ENCODE measurements around the gene SH2D1A. TPM values are rescaled to one million over a fixed set of nuclear protein-coding genes. Genes with fewer than 3 reads are reported as not detected.

SH2D1A gene
- total RNA-seq, 6 donors from 2014 or later, result 0.44 to 11.0 (median 1.5) TPM

DNA sequence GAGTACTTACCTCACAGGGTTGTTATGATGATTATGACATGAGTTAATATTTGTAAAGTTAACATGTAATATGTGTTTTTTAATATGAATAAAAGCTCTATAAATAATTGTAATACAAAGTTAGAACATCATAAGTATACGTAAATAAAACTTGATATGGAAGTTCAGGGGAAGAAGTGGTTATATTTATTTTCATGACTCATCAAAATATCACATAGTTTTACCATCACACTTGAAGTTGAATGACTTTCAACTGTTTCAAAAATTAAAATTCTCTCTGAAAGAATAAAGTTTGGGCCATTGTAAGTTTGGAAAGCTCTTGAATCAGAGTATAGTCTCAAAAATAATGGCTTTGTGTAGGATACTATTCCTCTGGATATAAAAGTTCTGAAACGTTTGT is 8.3 kb downstream of the SH2D1A start:
- Histone ChIP-seq H3K4me3 (no peak overlapping the region), H3K9me3 (no peaks in the 10 kb centered on the region), H3K36me3 (no peaks in the 10 kb centered on the region), H3K27me3 (no peaks in the 10 kb centered on the region), H3K27ac (no peak overlapping the region), H3K4me1 (peaks cover 0 to 7% (median 0%) of the 10 kb centered on the region in 4 donors)
- DNase-seq, result no peak
- no peak for TF ChIP-seq EP300 (IDR thresholded peaks at IDR 0.05)
- TF ChIP-seq CTCF (IDR thresholded peaks at IDR 0.05), result no peak
- no peak for TF ChIP-seq POLR2A (IDR thresholded peaks at IDR 0.05)
- 61 to 65% methylated on average over 2 of the region's 2 CpGs for WGBS, 2 donors
- ATAC-seq (ENCODE audit: low FRiP score in 2 of 2), result no peak

DNA sequence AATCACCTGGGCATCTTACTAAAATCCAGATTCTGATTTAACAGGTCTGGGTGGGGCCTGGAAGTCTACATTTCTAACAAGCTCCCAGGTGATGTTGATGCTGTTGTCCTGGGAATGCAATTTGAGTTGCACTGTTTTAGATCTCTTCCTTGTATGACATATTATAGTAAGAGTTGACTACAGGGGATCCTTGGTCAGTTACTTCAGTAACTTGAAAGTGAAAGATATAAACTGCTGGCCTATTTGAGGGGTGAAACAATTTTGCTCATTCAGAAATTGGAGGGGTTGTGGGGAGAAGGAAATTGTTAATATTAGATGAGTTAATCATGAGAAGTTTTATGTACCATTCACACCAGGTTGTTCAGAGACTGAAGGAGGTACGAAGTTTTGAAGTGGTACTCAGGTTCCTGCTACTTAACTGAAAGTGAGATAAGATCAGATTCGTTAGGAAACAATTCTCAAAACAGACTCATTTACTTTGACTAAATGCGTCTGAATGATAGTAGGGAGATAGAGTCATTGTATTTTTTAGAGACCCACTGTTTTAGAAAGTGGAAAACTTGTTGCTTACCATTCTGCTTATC is 12.5 kb downstream of the SH2D1A start:
- Histone ChIP-seq H3K4me3 (no peak overlapping the region), H3K36me3 (no peaks in the 10 kb centered on the region), H3K9me3 (no peaks in the 10 kb centered on the region), H3K27me3 (no peaks in the 10 kb centered on the region), H3K27ac (no peak overlapping the region), H3K4me1 (peaks cover 0 to 7% (median 0%) of the 10 kb centered on the region in 4 donors)
- DNase-seq (no peak), ATAC-seq (ENCODE audit: low FRiP score in 2 of 2) (no peak)
- 25 to 43% methylated on average over 3 of the region's 3 CpGs for WGBS, 2 donors
- TF ChIP-seq POLR2AphosphoS5 (IDR thresholded peaks at IDR 0.05) (no peak), CTCF (IDR thresholded peaks at IDR 0.05) (no peak), EP300 (IDR thresholded peaks at IDR 0.05) (no peak), POLR2A (IDR thresholded peaks at IDR 0.05) (no peak)

GRCh38 chrX:124362072-124362471 is 15.7 kb downstream of the SH2D1A start:
- ATAC-seq (ENCODE audit: low FRiP score in 2 of 2) (no peak), DNase-seq (no peak)
- Histone ChIP-seq H3K9me3 (no peaks in the 10 kb centered on the region), H3K4me3 (no peak overlapping the region), H3K27me3 (no peaks in the 10 kb centered on the region), H3K36me3 (no peaks in the 10 kb centered on the region), H3K4me1 (peaks cover 0 to 7% (median 0%) of the 10 kb centered on the region in 4 donors), H3K27ac (no peak overlapping the region)
- WGBS, 2 donors, result 48 to 70% methylated on average over 2 of the region's 2 CpGs
- TF ChIP-seq EP300 (IDR thresholded peaks at IDR 0.05) (no peak), POLR2A (IDR thresholded peaks at IDR 0.05) (no peak), CTCF (IDR thresholded peaks at IDR 0.05) (no peak), POLR2AphosphoS5 (IDR thresholded peaks at IDR 0.05) (no peak)

- Histone ChIP-seq H3K36me3 (no peaks in the 10 kb centered on the region), H3K27ac (no peak overlapping the region), H3K4me3 (no peak overlapping the region), H3K4me1 (peaks cover 0 to 7% (median 0%) of the 10 kb centered on the region in 4 donors), H3K27me3 (no peaks in the 10 kb centered on the region), H3K9me3 (no peaks in the 10 kb centered on the region)
- 54 to 83% methylated on average over 1 of the region's 1 CpG for WGBS, 2 donors
- TF ChIP-seq EP300 (IDR thresholded peaks at IDR 0.05) (no peak), CTCF (IDR thresholded peaks at IDR 0.05) (no peak), POLR2AphosphoS5 (IDR thresholded peaks at IDR 0.05) (no peak), POLR2A (IDR thresholded peaks at IDR 0.05) (no peak)
- DNase-seq (no peak), ATAC-seq (ENCODE audit: low FRiP score in 2 of 2) (no peak)
Observed at GRCh38 chrX:124362761-124363160, 16.4 kb downstream of the SH2D1A start.

GRCh38 chrX:124369722-124370121 is 23.4 kb downstream of the SH2D1A start:
- H3K9me3 ChIP-seq, result no peaks in the 10 kb centered on the region
- H3K4me1 ChIP-seq, result peaks cover 0 to 9% (median 2%) of the 10 kb centered on the region in 4 donors
- TF ChIP-seq EP300 (IDR thresholded peaks at IDR 0.05), result no peak
- no peak for TF ChIP-seq POLR2A (IDR thresholded peaks at IDR 0.05)
- no peak for TF ChIP-seq POLR2AphosphoS5 (IDR thresholded peaks at IDR 0.05)
- TF ChIP-seq CTCF (IDR thresholded peaks at IDR 0.05), result no peak
- H3K36me3 ChIP-seq, result no peaks in the 10 kb centered on the region
- H3K4me3 ChIP-seq, result no peak overlapping the region
- DNase-seq, result no peak
- H3K27me3 ChIP-seq, result no peaks in the 10 kb centered on the region
- no peak for ATAC-seq (ENCODE audit: low FRiP score in 2 of 2)
- H3K27ac ChIP-seq, result peak overlapping the region in 1 of 4 donors; percentile 10
